HG02840 (cell line): Measurements from ENCODE around the gene PALD1.

Source experiments
- ATAC-seq: cut with Tn5 transposase; IDR thresholded peaks from one replicate; pipeline ENCODE4 v1.9.1; 2021; ENCODE audit warnings: mild to moderate bottlenecking, moderate library complexity, moderate number of reproducible peaks; ENCODE audit not compliant: unreplicated experiment, low FRiP score

Gene PALD1

GRCh38 chr10:70551466-70551865 is 72.9 kb downstream of the PALD1 start:
- ATAC-seq = no peak

GRCh38 chr10:70551971-70552422 is 73.4 kb downstream of the PALD1 start:
- ATAC-seq = no peak

- no peak for ATAC-seq
These were observed 74.0 kb downstream of the PALD1 start for GRCh38 chr10:70552586-70552985.

- ATAC-seq = no peak
These were observed 76.8 kb downstream of the PALD1 start for GRCh38 chr10:70555371-70555770.

- no peak for ATAC-seq
These were observed 78.7 kb downstream of the PALD1 start for GRCh38 chr10:70557086-70557845.

GRCh38 chr10:70557876-70558275 is 79.3 kb downstream of the PALD1 start:
- no peak for ATAC-seq

- ATAC-seq = no peak
These were observed 79.7 kb downstream of the PALD1 start for GRCh38 chr10:70558295-70558694.

- no peak for ATAC-seq
These were observed 80.6 kb downstream of the PALD1 start for GRCh38 chr10:70558871-70559810.

GRCh38 chr10:70559861-70560260 is 81.3 kb downstream of the PALD1 start:
- no peak for ATAC-seq

- ATAC-seq = no peak
These were observed 82.0 kb downstream of the PALD1 start for GRCh38 chr10:70560511-70560941.

GRCh38 chr10:70561070-70561469 is 82.5 kb downstream of the PALD1 start:
- ATAC-seq = no peak

- no peak for ATAC-seq
These were observed 83.0 kb downstream of the PALD1 start for GRCh38 chr10:70561558-70561957.

- no peak for ATAC-seq
These were observed 83.6 kb downstream of the PALD1 start for GRCh38 chr10:70562036-70562755.

- no peak for ATAC-seq
These were observed 84.7 kb downstream of the PALD1 start for GRCh38 chr10:70563230-70563629.

- ATAC-seq = no peak
These were observed 85.7 kb downstream of the PALD1 start for GRCh38 chr10:70564113-70564725.

GRCh38 chr10:70564901-70565351 is 86.4 kb downstream of the PALD1 start:
- no peak for ATAC-seq

GRCh38 chr10:70565556-70566514 is 87.3 kb downstream of the PALD1 start:
- no peak for ATAC-seq

GRCh38 chr10:70566515-70567290 is 88.1 kb downstream of the PALD1 start:
- no peak for ATAC-seq
